Neural cell (in vitro differentiated cells): ENCODE data around the gene GPX3. TPM values are rescaled to one million over a fixed set of nuclear protein-coding genes. Genes with fewer than 3 reads are reported as not detected.

Source experiments
- H2AFZ ChIP-seq: fragments of 200-600, 300-800 bp; sonication (generic), shearing (Covaris generic); 2 replicates; pipeline ENCODE4 v1.6.0; 2014; ENCODE audit warnings: low read depth, mild to moderate bottlenecking, antibody characterized with exemption, low read length, moderate library complexity
- H3F3A ChIP-seq: fragments of 200-600 bp; shearing (Covaris generic); 2 replicates; pipeline ENCODE4 v1.6.1; 2016; ENCODE audit warnings: mild to moderate bottlenecking, moderate library complexity, mixed read lengths, antibody characterized with exemption, low read length; ENCODE audit not compliant: insufficient read depth, poor library complexity, severe bottlenecking
- H3K27ac ChIP-seq: fragments of 200-600, 300-800 bp; sonication (generic), shearing (Covaris generic); 2 replicates; pipeline ENCODE4 v1.5.1; 2014; ENCODE audit warnings: mild to moderate bottlenecking, low read length, moderate library complexity
- H3K27me3 ChIP-seq: fragments of 300-800, 200-600 bp; sonication (generic), shearing (Covaris generic); 2 replicates; pipeline ENCODE4 v1.6.0; 2014; ENCODE audit warnings: mild to moderate bottlenecking, low read depth, low read length, moderate library complexity; ENCODE audit not compliant: insufficient read depth
- H3K36me3 ChIP-seq: fragments of 300-800, 200-600 bp; sonication (generic), shearing (Covaris generic); 2 replicates; pipeline ENCODE4 v1.5.1; 2014; ENCODE audit warnings: mild to moderate bottlenecking, antibody characterized with exemption, low read length, moderate library complexity; ENCODE audit not compliant: insufficient read depth
- H3K4me2 ChIP-seq: fragments of 300-800, 200-600 bp; sonication (generic), shearing (Covaris generic); 2 replicates; pipeline ENCODE4 v1.6.0; 2014; ENCODE audit warnings: mild to moderate bottlenecking, low read length
- H3K4me3 ChIP-seq: fragments of 300-800, 200-600 bp; sonication (generic), shearing (Covaris generic); 2 replicates; pipeline ENCODE4 v1.5.1; 2014; ENCODE audit warnings: mild to moderate bottlenecking, low read length, moderate library complexity
- H3K79me2 ChIP-seq: fragments of 200-600 bp; shearing (Covaris generic); replicated peaks from 2 replicates; pipeline ENCODE4 v1.6.0; 2014; ENCODE audit warnings: mild to moderate bottlenecking, low read length, moderate library complexity; ENCODE audit not compliant: insufficient read depth
- H3K9ac ChIP-seq: fragments of 300-800, 200-600 bp; sonication (generic), shearing (Covaris generic); 2 replicates; pipeline ENCODE4 v1.6.1; 2016; ENCODE audit warnings: mild to moderate bottlenecking, low read length, mixed read lengths
- H3K9me2 ChIP-seq: fragments of 200-600 bp; shearing (Covaris generic); 2 replicates; pipeline ENCODE4 v1.6.1; 2016; ENCODE audit warnings: mild to moderate bottlenecking, low read length, mixed read lengths; ENCODE audit not compliant: insufficient read depth
- H3K9me3 ChIP-seq: fragments of 200-600, 300-800 bp; sonication (generic), shearing (Covaris generic); 2 replicates; pipeline ENCODE4 v1.6.1; 2016; ENCODE audit warnings: mild to moderate bottlenecking, mixed run types, low read length, moderate library complexity, mixed read lengths
- H4K20me1 ChIP-seq: fragments of 200-600 bp; shearing (Covaris generic); 2 replicates; pipeline ENCODE4 v1.6.1; 2016; ENCODE audit warnings: mild to moderate bottlenecking, mixed run types; ENCODE audit not compliant: insufficient read depth
- CTCF ChIP-seq: fragments of 450-650 bp; IDR thresholded peaks from 2 replicates; pipeline ENCODE4 v1.5.1; 2014; ENCODE audit warnings: antibody characterized with exemption, mild to moderate bottlenecking, moderate library complexity; ENCODE audit not compliant: poor library complexity, severe bottlenecking
- EZH2 ChIP-seq: fragments of 200-600, 300-800 bp; shearing (Covaris generic), sonication (generic); IDR thresholded peaks from 2 replicates; pipeline ENCODE4 v1.6.1; 2014; ENCODE audit warnings: antibody characterized with exemption, low read length, borderline replicate concordance, mild to moderate bottlenecking; ENCODE audit not compliant: insufficient read depth, poor library complexity, severe bottlenecking
- MXI1 ChIP-seq: fragments of 450-650 bp; conservative IDR thresholded peaks from 2 replicates; pipeline ENCODE4 v1.6.1; 2014; ENCODE audit warnings: antibody characterized with exemption, mild to moderate bottlenecking; ENCODE audit not compliant: poor library complexity, severe bottlenecking
- POLR2AphosphoS5 ChIP-seq: IDR thresholded peaks from 2 replicates; pipeline ENCODE4 v1.6.1; 2012
- RAD21 ChIP-seq: fragments of 450-650 bp; conservative IDR thresholded peaks from 2 replicates; pipeline ENCODE4 v1.6.1; 2014; ENCODE audit warnings: antibody characterized with exemption, mild to moderate bottlenecking, moderate library complexity
- SMC3 ChIP-seq: fragments of 450-650 bp; conservative IDR thresholded peaks from 2 replicates; pipeline ENCODE4 v1.6.1; 2014; ENCODE audit warnings: antibody characterized with exemption, mild to moderate bottlenecking, moderate library complexity; ENCODE audit not compliant: poor library complexity
- TAF1 ChIP-seq: IDR thresholded peaks from 2 replicates; pipeline ENCODE4 v1.6.1; 2012; ENCODE audit warnings: low read depth
- polyA plus RNA-seq: library from polyadenylated mRNA; depleted of rRNA; stranded (reverse); fragments of >200 nt; gene quantifications from 2 replicates; pipeline ENCODE4 v1.2.3, GENCODE V29; 2014
- TF ChIP-seq, protein P1 (sequence below): IDR thresholded peaks from 2 replicates; pipeline ENCODE4 v1.6.1; 2012; ENCODE audit warnings: borderline replicate concordance

GPX3 gene
- polyA plus RNA-seq, 1 donor from 2014 or later: 4.0 TPM

DNA sequence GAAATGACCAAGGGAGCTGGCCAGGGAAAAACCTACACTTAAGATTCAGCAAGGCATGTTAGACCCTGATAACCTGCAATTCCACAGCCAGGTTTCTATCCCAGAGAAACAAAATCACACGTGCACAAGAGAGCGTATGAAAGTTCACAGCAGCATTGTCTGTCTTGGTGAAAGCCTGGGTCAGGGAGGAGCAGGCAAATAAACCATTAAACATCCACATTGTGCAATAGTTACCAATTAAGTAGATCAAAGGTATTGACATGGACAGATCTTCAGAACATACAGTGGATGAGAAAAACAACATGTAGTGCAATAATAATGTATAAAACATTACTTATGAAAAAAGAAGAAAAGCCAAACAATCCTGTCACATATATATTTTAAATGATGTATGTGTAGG, 15.9 kb upstream of the GPX3 start:
- Histone ChIP-seq H3K9me3 (no peaks in the 10 kb centered on the region), H3K36me3 (no peaks in the 10 kb centered on the region), H3K9ac (no peak overlapping the region), H4K20me1 (no peaks in the 10 kb centered on the region), H3K4me2 (no peak overlapping the region), H2AFZ (no peak overlapping the region), H3K4me3 (no peak overlapping the region), H3K9me2 (no peaks in the 10 kb centered on the region), H3F3A (no peaks in the 10 kb centered on the region), H3K27ac (no peak overlapping the region), H3K79me2 (no peaks in the 10 kb centered on the region), H3K27me3 (no peaks in the 10 kb centered on the region)
- TF ChIP-seq POLR2AphosphoS5 (no peak), TAF1 (no peak), EZH2 (no peak), MXI1 (no peak), SMC3 (no peak), RAD21 (no peak)

DNA sequence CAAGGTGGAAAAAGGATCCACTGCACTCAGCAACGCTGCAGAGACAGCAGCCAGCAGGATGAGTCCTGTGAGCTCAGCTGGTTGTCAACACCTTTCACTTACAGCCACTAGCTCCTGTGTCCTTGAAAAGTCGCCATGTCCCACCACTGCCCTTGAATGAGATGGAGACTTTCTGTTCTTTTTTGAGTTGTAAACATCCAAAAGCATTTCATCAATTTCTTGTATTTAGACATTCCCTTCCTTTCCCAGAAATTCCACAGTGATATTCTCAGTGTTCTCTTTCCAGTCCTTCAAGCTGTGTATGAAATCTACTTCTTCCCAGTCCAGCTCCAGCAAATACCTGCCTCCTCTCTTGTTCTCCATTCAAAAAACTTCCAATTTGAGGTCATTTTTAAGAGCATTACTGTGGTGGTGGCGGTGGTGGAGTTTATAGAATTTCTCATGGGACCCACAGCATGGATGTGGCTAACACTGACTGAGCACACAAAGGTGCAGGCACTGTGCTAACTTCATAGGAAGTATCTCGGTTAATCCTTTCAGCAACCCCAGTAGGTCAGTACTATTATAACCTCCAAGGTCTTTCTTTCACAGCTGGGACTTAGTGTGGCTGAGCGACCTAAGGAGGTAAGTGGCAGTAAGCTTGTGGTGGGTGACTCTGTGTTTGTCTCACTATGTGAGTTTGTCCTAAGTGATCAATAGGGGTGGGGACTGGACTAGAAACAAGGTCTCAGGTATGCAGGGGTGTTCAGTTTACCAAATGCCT, 15.0 kb upstream of the GPX3 start:
- H3K9me3 ChIP-seq: no peaks in the 10 kb centered on the region
- no peaks in the 10 kb centered on the region for H3K79me2 ChIP-seq
- H3F3A ChIP-seq: no peaks in the 10 kb centered on the region
- H4K20me1 ChIP-seq: no peaks in the 10 kb centered on the region
- H2AFZ ChIP-seq: no peak overlapping the region
- H3K4me3 ChIP-seq: no peak overlapping the region
- H3K36me3 ChIP-seq: no peaks in the 10 kb centered on the region
- no peak overlapping the region for H3K27ac ChIP-seq
- no peak overlapping the region for H3K9ac ChIP-seq
- TF ChIP-seq CTCF (no peak), EZH2 (no peak), MXI1 (no peak), SMC3 (no peak), RAD21 (no peak), POLR2AphosphoS5 (no peak)
- TF ChIP-seq, protein P1, sequence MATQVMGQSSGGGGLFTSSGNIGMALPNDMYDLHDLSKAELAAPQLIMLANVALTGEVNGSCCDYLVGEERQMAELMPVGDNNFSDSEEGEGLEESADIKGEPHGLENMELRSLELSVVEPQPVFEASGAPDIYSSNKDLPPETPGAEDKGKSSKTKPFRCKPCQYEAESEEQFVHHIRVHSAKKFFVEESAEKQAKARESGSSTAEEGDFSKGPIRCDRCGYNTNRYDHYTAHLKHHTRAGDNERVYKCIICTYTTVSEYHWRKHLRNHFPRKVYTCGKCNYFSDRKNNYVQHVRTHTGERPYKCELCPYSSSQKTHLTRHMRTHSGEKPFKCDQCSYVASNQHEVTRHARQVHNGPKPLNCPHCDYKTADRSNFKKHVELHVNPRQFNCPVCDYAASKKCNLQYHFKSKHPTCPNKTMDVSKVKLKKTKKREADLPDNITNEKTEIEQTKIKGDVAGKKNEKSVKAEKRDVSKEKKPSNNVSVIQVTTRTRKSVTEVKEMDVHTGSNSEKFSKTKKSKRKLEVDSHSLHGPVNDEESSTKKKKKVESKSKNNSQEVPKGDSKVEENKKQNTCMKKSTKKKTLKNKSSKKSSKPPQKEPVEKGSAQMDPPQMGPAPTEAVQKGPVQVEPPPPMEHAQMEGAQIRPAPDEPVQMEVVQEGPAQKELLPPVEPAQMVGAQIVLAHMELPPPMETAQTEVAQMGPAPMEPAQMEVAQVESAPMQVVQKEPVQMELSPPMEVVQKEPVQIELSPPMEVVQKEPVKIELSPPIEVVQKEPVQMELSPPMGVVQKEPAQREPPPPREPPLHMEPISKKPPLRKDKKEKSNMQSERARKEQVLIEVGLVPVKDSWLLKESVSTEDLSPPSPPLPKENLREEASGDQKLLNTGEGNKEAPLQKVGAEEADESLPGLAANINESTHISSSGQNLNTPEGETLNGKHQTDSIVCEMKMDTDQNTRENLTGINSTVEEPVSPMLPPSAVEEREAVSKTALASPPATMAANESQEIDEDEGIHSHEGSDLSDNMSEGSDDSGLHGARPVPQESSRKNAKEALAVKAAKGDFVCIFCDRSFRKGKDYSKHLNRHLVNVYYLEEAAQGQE: no peak
- no peaks in the 10 kb centered on the region for H3K9me2 ChIP-seq
- H3K27me3 ChIP-seq: no peaks in the 10 kb centered on the region
- no peak overlapping the region for H3K4me2 ChIP-seq
